A673 (cell line): ENCODE measurements around the gene CASKIN1. TPM values are rescaled to one million over a fixed set of nuclear protein-coding genes. Genes with fewer than 3 reads are reported as not detected.

Experiments
- BruUV-seq: library from RNA; stranded (reverse); fragments of 400-500 nt; replicated peaks from 2 replicates; lab custom pipeline; 2021; lab: Mats Ljungman, UMichigan
- CTCF ChIA-PET: fragments of 300-600 bp; sonication (Branson Sonifier 250); formaldehyde crosslinking; loops from one replicate; lab custom pipeline; 2022; ENCODE audit warnings: antibody characterized with exemption; lab: Charles Lee
- POLR2A ChIA-PET: fragments of 300-600 bp; sonication (Branson Sonifier 250); formaldehyde crosslinking; loops from one replicate; lab custom pipeline; 2022; ENCODE audit warnings: antibody characterized with exemption; ENCODE audit not compliant: low non-redundant PET; lab: Charles Lee
- DNase-seq: peaks from one replicate; pipeline ENCODE4 v3.0.0-alpha.2; 2015; ENCODE audit warnings: low spot score
- H3K27ac ChIP-seq: fragments of 200-600 bp; sonication (generic); 2 replicates; pipeline ENCODE4 v1.5.1; 2016; ENCODE audit warnings: mixed run types, low read depth, mild to moderate bottlenecking, mixed read lengths, antibody characterized with exemption, low read length; ENCODE audit not compliant: poor library complexity, severe bottlenecking
- H3K27me3 ChIP-seq: fragments of 200-600 bp; sonication (generic); replicated peaks from 2 replicates; pipeline ENCODE4 v1.6.1; 2017; ENCODE audit warnings: mixed run types, low read depth, mild to moderate bottlenecking, mixed read lengths, antibody characterized with exemption, low read length; ENCODE audit not compliant: insufficient read depth, poor library complexity
- H3K36me3 ChIP-seq: fragments of 200-600 bp; sonication (generic); 2 replicates; pipeline ENCODE4 v1.6.1; 2016; ENCODE audit warnings: mixed run types, mild to moderate bottlenecking, mixed read lengths, antibody characterized with exemption, low read length; ENCODE audit not compliant: insufficient read depth, poor library complexity, severe bottlenecking
- H3K4me1 ChIP-seq: fragments of 200-600 bp; sonication (generic); 2 replicates; pipeline ENCODE4 v1.6.1; 2017; ENCODE audit warnings: mixed run types, mild to moderate bottlenecking, mixed read lengths, antibody characterized with exemption, low read length; ENCODE audit not compliant: insufficient read depth, poor library complexity, severe bottlenecking
- H3K4me3 ChIP-seq: fragments of 200-600 bp; sonication (generic); 2 replicates; pipeline ENCODE4 v1.5.1; 2016; ENCODE audit warnings: low read depth, mixed run types, mild to moderate bottlenecking, mixed read lengths, low read length; ENCODE audit not compliant: poor library complexity, severe bottlenecking
- H3K9me3 ChIP-seq: fragments of 200-600 bp; sonication (generic); 2 replicates; pipeline ENCODE4 v1.6.1; 2016; ENCODE audit warnings: mixed run types, low read depth, mild to moderate bottlenecking, mixed read lengths, antibody characterized with exemption, low read length; ENCODE audit not compliant: poor library complexity, severe bottlenecking
- EZH2 ChIP-seq: fragments of 200-600 bp; sonication (generic); IDR thresholded peaks from 2 replicates; pipeline ENCODE4 v1.6.1; 2017; ENCODE audit warnings: borderline replicate concordance, low read depth, mild to moderate bottlenecking, mixed read lengths, antibody characterized with exemption, low read length; ENCODE audit not compliant: poor library complexity, severe bottlenecking
- intact Hi-C: fragments of 100-400 bp; cut with micrococcal nuclease; formaldehyde crosslinking; loops from one replicate; pipeline ENCODE4 v1.10.0; 2022; ENCODE audit not compliant: unreplicated experiment
- total RNA-seq: library from RNA; stranded (reverse); gene quantifications from 2 replicates; pipeline ENCODE4 v1.2.3, GENCODE V29; 2021
- TF ChIP-seq, protein P1 (sequence below): fragments of 300-800, 200-600 bp; sonication (generic); conservative IDR thresholded peaks from 2 replicates; pipeline ENCODE4 v1.5.1; 2017; ENCODE audit warnings: low read depth, mild to moderate bottlenecking, antibody characterized with exemption, low read length, moderate library complexity, mixed read lengths

Gene CASKIN1
- total RNA-seq, 1 experiment from 2014 or later, result 1.1 TPM

DNA sequence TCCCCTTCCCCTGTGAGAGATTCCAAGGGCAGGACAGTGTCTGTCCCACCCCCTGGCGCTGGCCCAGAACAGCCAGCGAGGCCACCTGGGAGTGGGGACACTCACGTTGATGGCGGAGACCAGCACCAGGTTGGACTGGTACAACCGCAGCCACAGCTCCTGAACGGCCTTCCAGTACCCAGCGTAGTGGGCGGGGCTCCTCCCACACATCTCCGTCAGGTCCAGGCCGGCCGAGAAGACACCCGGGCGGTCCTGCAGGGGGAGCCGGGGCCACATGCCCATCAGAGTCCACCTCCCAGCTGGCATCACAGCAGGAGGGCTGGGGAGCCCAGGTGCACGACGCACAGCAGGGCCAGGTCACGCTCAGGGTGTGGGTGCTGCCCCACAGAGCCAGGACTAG lies 47.9 kb upstream of the CASKIN1 start:
- BruUV-seq, result no TSS peak
- Histone ChIP-seq H3K27ac (no peak overlapping the region), H3K27me3 (no peaks in the 10 kb centered on the region), H3K36me3 (peaks cover 48% of the 10 kb centered on the region), H3K4me1 (no peaks in the 10 kb centered on the region), H3K9me3 (no peaks in the 10 kb centered on the region), H3K4me3 (no peak overlapping the region)
- intact Hi-C loops, result no loop called here
- TF ChIP-seq EZH2, result no peak
- TF ChIP-seq, protein P1, sequence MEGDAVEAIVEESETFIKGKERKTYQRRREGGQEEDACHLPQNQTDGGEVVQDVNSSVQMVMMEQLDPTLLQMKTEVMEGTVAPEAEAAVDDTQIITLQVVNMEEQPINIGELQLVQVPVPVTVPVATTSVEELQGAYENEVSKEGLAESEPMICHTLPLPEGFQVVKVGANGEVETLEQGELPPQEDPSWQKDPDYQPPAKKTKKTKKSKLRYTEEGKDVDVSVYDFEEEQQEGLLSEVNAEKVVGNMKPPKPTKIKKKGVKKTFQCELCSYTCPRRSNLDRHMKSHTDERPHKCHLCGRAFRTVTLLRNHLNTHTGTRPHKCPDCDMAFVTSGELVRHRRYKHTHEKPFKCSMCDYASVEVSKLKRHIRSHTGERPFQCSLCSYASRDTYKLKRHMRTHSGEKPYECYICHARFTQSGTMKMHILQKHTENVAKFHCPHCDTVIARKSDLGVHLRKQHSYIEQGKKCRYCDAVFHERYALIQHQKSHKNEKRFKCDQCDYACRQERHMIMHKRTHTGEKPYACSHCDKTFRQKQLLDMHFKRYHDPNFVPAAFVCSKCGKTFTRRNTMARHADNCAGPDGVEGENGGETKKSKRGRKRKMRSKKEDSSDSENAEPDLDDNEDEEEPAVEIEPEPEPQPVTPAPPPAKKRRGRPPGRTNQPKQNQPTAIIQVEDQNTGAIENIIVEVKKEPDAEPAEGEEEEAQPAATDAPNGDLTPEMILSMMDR, result no peak
- POLR2A ChIA-PET, result no interaction called here
- CTCF ChIA-PET, result no interaction called here
- no peak for DNase-seq

- intact Hi-C loops, result no loop called here
- Histone ChIP-seq H3K36me3 (peaks cover 48% of the 10 kb centered on the region), H3K4me1 (no peaks in the 10 kb centered on the region), H3K4me3 (no peak overlapping the region), H3K27ac (no peak overlapping the region), H3K9me3 (no peaks in the 10 kb centered on the region), H3K27me3 (no peaks in the 10 kb centered on the region)
- POLR2A ChIA-PET, result no interaction called here
- BruUV-seq, result no TSS peak
- DNase-seq, result no peak
- TF ChIP-seq, protein P1, result no peak
- no peak for TF ChIP-seq EZH2
- CTCF ChIA-PET, result no interaction called here
Measured at GRCh38 chr16:2243781-2244180, 47.4 kb upstream of the CASKIN1 start.

DNA sequence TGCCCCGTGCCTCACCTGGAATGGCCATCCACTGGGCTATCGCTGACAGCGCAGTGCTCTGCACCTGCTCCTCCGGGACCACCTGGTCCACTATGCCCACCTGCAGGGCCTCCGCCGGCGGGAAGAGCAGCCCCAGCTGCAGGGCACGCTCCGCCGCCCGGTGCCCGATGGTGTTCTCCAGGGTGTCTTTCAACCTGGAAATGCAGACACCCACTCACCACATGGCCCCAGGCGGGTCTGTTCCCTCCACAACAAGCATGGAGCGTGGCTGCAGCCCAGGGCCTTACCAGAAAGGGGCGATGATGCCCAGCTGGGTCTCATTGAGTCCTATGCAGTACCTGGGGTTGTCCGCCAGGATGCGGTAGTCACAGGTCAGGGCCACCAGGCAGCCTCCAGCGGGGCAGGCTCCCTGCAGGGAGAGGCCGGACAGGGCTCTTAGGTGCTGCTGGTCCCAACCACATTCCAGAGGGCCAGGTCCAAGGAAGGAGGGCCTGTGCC lies 46.7 kb upstream of the CASKIN1 start:
- BruUV-seq, result no TSS peak
- intact Hi-C loops, result no loop called here
- H3K36me3 ChIP-seq, result peaks cover 48% of the 10 kb centered on the region
- H3K27me3 ChIP-seq, result no peaks in the 10 kb centered on the region
- ChIA-PET CTCF (no interaction called here), POLR2A (no interaction called here)
- no peaks in the 10 kb centered on the region for H3K9me3 ChIP-seq
- no peak for DNase-seq
- no peak overlapping the region for H3K27ac ChIP-seq
- no peaks in the 10 kb centered on the region for H3K4me1 ChIP-seq
- H3K4me3 ChIP-seq, result no peak overlapping the region
- no peak for TF ChIP-seq EZH2
- TF ChIP-seq, protein P1, result no peak
